HG02759 (cell line): ENCODE data around the gene CBX2.
"Not testable (repeated sequence)": the region's sequence is repeated elsewhere in the genome, so short reads cannot be mapped to it uniquely, and the experiment has no call there.

Source experiments
- ATAC-seq: cut with Tn5 transposase; IDR thresholded peaks from one replicate; pipeline ENCODE4 v1.9.1; 2021; ENCODE audit warnings: mild to moderate bottlenecking, moderate library complexity; ENCODE audit not compliant: unreplicated experiment

The CBX2 gene

GRCh38 chr17:79742951-79743476 lies 34.9 kb upstream of the CBX2 start:
- ATAC-seq: no peak

GRCh38 chr17:79743614-79744013 lies 34.3 kb upstream of the CBX2 start:
- ATAC-seq: no peak

GRCh38 chr17:79745641-79746105 lies 32.3 kb upstream of the CBX2 start:
- ATAC-seq: no peak

- ATAC-seq: no peak
These were observed 30.9 kb upstream of the CBX2 start for GRCh38 chr17:79746889-79747507.

- ATAC-seq: no peak
These were observed 30.2 kb upstream of the CBX2 start for GRCh38 chr17:79747508-79748294.

- no peak for ATAC-seq
These were observed 29.5 kb upstream of the CBX2 start for GRCh38 chr17:79748295-79749099.

- no peak for ATAC-seq
These were observed 28.7 kb upstream of the CBX2 start for GRCh38 chr17:79749156-79749815.

- no peak for ATAC-seq
These were observed 28.0 kb upstream of the CBX2 start for GRCh38 chr17:79749958-79750357.

- ATAC-seq: no peak
These were observed 27.1 kb upstream of the CBX2 start for GRCh38 chr17:79750650-79751545.

- no peak for ATAC-seq
These were observed 25.8 kb upstream of the CBX2 start for GRCh38 chr17:79752175-79752574.

GRCh38 chr17:79754370-79754769 lies 23.6 kb upstream of the CBX2 start:
- ATAC-seq: no peak

GRCh38 chr17:79754903-79755302 lies 23.0 kb upstream of the CBX2 start:
- not testable (repeated sequence) for ATAC-seq

GRCh38 chr17:79755591-79755990 lies 22.4 kb upstream of the CBX2 start:
- ATAC-seq: no peak

GRCh38 chr17:79757140-79757745 lies 20.7 kb upstream of the CBX2 start:
- ATAC-seq: no peak

- ATAC-seq: no peak
These were observed 19.7 kb upstream of the CBX2 start for GRCh38 chr17:79758271-79758670.

GRCh38 chr17:79760197-79760906 lies 17.6 kb upstream of the CBX2 start:
- ATAC-seq: no peak

GRCh38 chr17:79761894-79762589 lies 15.9 kb upstream of the CBX2 start:
- ATAC-seq: no peak

- ATAC-seq: no peak
These were observed 12.2 kb upstream of the CBX2 start for GRCh38 chr17:79765708-79766107.
